ENCODE measurements around the gene C17orf50.
A peak's percentile ranks its signal among the peaks of the same experiment; 100 is the strongest.

C17orf50 gene

DNA sequence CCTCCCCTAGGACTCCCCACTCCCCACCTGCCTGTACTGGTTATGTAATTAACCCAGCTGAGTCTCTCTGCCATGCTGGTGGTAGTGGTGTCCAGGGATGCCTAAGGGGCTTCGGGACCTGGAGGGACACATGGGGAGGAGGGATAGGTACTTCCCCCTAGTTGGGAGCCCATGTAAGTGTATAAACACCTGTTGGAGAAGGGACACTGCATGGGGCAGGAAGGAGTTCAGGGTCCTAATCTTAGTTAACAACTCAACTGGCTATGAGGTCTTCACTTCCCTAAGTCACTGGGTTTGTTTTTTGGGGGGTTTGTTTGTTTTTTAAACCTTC lies 27.9 kb upstream of the C17orf50 start:
- Histone ChIP-seq H3K36me3 (ENCODE audit: control insufficient read depth, insufficient read depth, low read length) (no peaks in the 10 kb centered on the region), H3K27ac (ENCODE audit: insufficient read depth, low read depth, low read length, poor library complexity, severe bottlenecking) (no peak overlapping the region), H3K4me1 (ENCODE audit: control insufficient read depth, insufficient read depth, low read length) (peaks cover 22% of the 10 kb centered on the region), H3K4me3 (ENCODE audit: insufficient read depth, low read depth, low read length) (peak overlapping the region; percentile 71), H3K9me3 (ENCODE audit: control insufficient read depth, low read length) (no peaks in the 10 kb centered on the region), H3K27me3 (ENCODE audit: control insufficient read depth, insufficient read depth, low read length, poor library complexity, severe bottlenecking) (no peaks in the 10 kb centered on the region)
- 53 to 61% methylated on average over 1 of the region's 1 CpG for WGBS, 2 experiments

DNA sequence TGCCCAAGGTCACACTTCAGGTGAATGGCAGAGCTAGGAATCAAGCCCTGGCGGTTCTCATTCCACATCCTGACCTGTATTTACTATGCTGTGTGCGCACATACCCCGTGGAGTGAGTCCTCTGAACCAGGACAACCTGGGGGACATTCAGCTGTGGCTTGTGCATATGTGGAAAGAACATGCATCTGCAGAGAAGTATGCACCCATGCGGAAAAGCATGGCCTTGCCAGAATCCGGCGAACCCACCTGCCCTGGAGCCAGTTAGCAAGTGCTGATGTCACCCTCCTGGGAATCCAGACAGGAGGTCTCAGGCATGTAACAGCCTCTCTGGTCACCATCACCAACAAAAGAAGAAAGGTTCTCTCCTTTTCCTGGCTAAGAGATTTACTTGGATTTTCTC lies 27.3 kb upstream of the C17orf50 start:
- H3K36me3 ChIP-seq (ENCODE audit: control insufficient read depth, insufficient read depth, low read length), result no peaks in the 10 kb centered on the region
- no peak overlapping the region for H3K27ac ChIP-seq (ENCODE audit: insufficient read depth, low read depth, low read length, poor library complexity, severe bottlenecking)
- H3K27me3 ChIP-seq (ENCODE audit: control insufficient read depth, insufficient read depth, low read length, poor library complexity, severe bottlenecking), result no peaks in the 10 kb centered on the region
- 93% methylated on average over 6 of the region's 6 CpGs for WGBS, 2 experiments
- H3K9me3 ChIP-seq (ENCODE audit: control insufficient read depth, low read length), result no peaks in the 10 kb centered on the region
- H3K4me3 ChIP-seq (ENCODE audit: insufficient read depth, low read depth, low read length), result no peak overlapping the region
- peaks cover 18% of the 10 kb centered on the region for H3K4me1 ChIP-seq (ENCODE audit: control insufficient read depth, insufficient read depth, low read length)

DNA sequence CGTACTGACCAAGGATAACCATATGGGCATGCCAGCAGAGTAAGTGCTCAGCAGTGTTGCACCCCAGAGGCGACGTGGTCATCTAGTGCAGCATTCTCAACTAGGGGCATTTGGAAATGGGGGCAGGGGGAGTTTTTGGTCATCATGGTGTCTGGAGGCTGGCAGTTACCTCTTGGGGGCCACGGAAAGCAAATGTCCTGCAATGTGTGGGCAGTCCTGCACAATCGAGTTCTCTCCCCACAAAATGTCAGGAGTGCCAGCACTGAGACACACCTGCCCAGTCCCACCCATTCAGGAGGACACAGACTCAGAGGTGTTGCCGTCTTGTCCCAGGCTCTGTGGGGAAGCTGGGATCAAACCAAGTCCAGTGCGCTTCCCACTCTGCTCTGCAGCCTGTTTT lies 26.3 kb upstream of the C17orf50 start:
- H3K36me3 ChIP-seq (ENCODE audit: control insufficient read depth, insufficient read depth, low read length), result no peaks in the 10 kb centered on the region
- 94 to 96% methylated on average over 7 of the region's 7 CpGs for WGBS, 2 experiments
- H3K9me3 ChIP-seq (ENCODE audit: control insufficient read depth, low read length), result no peaks in the 10 kb centered on the region
- H3K4me3 ChIP-seq (ENCODE audit: insufficient read depth, low read depth, low read length), result no peak overlapping the region
- H3K27ac ChIP-seq (ENCODE audit: insufficient read depth, low read depth, low read length, poor library complexity, severe bottlenecking), result no peak overlapping the region
- H3K27me3 ChIP-seq (ENCODE audit: control insufficient read depth, insufficient read depth, low read length, poor library complexity, severe bottlenecking), result peaks cover under 1% of the 10 kb centered on the region
- peaks cover 14% of the 10 kb centered on the region for H3K4me1 ChIP-seq (ENCODE audit: control insufficient read depth, insufficient read depth, low read length)

DNA sequence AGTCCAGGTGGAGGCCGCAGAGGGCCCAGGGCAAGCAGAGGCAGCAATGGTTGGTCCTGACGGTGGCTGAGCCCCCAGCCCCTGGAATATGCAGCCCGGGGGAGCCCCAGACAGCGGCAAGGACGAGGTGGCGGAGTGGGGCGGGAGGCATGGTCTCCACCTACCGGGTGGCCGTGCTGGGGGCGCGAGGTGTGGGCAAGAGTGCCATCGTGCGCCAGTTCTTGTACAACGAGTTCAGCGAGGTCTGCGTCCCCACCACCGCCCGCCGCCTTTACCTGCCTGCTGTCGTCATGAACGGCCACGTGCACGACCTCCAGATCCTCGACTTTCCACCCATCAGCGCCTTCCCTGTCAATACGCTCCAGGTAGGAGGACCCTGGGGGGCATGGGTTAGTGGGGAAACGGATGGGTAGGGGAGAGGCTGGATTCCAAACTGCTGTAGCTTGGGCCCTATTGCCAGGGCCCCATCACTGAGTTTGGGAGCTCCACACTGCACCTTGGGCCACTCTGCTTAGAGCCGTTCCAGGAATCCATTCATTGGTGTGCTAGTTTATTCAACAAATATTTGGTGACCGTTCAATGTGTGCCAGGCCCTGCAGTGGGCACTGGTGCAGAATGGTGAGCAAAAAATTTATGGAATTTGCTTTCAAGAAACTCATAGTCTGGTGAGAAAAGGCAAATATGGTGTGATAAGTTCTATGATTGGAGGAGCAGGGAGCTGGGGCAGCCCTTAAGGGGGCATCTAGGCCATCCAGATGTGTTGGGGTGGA lies 25.5 kb upstream of the C17orf50 start:
- Histone ChIP-seq H3K27me3 (ENCODE audit: control insufficient read depth, insufficient read depth, low read length, poor library complexity, severe bottlenecking) (peaks cover 9% of the 10 kb centered on the region), H3K36me3 (ENCODE audit: control insufficient read depth, insufficient read depth, low read length) (peaks cover 2% of the 10 kb centered on the region), H3K27ac (ENCODE audit: insufficient read depth, low read depth, low read length, poor library complexity, severe bottlenecking) (no peak overlapping the region), H3K4me1 (ENCODE audit: control insufficient read depth, insufficient read depth, low read length) (peaks cover 10% of the 10 kb centered on the region), H3K9me3 (ENCODE audit: control insufficient read depth, low read length) (no peaks in the 10 kb centered on the region), H3K4me3 (ENCODE audit: insufficient read depth, low read depth, low read length) (no peak overlapping the region)
- WGBS, 2 experiments, result 93% methylated on average over 29 of the region's 29 CpGs

- Histone ChIP-seq H3K27me3 (ENCODE audit: control insufficient read depth, insufficient read depth, low read length, poor library complexity, severe bottlenecking) (peaks cover 19% of the 10 kb centered on the region), H3K27ac (ENCODE audit: insufficient read depth, low read depth, low read length, poor library complexity, severe bottlenecking) (no peak overlapping the region), H3K4me1 (ENCODE audit: control insufficient read depth, insufficient read depth, low read length) (peaks cover 7% of the 10 kb centered on the region), H3K36me3 (ENCODE audit: control insufficient read depth, insufficient read depth, low read length) (peaks cover 2% of the 10 kb centered on the region), H3K9me3 (ENCODE audit: control insufficient read depth, low read length) (no peaks in the 10 kb centered on the region), H3K4me3 (ENCODE audit: insufficient read depth, low read depth, low read length) (no peak overlapping the region)
- 93 to 97% methylated on average over 5 of the region's 5 CpGs for WGBS, 2 experiments
These were observed 24.5 kb upstream of the C17orf50 start for GRCh38 chr17:35736236-35736635.

DNA sequence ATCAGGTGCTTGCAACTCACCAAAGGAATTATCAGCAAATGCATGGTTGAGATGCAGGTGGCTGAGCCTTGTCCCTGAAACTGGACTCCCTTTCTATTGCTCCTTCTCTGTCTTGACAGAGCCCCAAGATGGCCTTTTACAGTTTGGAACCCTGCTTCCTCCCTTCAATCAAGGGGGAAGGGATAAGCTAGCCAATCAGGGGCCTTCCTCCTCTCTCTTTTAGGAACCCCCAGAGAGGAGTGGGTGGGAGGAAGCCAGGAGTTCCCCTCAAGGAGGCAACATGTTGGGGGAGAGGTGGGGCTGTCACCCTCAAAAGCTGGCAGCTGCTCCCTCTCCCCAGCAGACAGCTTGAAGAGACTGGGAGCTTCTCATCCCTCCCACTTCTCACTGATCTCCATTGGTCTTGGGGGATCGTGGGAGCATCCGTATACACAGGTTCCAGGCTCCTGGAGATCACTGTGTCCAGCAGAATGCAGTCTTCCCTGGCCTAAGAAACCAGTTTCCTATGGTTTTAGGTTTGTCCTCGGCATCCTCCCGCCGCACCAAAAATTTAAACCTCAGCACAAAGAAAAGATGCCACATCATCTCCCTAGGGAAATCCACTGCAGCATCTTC lies 22.1 kb upstream of the C17orf50 start:
- WGBS, 2 experiments, result 90 to 93% methylated on average over 5 of the region's 5 CpGs
- H3K27ac ChIP-seq (ENCODE audit: insufficient read depth, low read depth, low read length, poor library complexity, severe bottlenecking), result no peak overlapping the region

GRCh38 chr17:35740216-35740615 lies 20.5 kb upstream of the C17orf50 start:
- 95 to 97% methylated on average over 7 of the region's 7 CpGs for WGBS, 2 experiments
- peaks cover 2% of the 10 kb centered on the region for H3K36me3 ChIP-seq (ENCODE audit: control insufficient read depth, insufficient read depth, low read length)
- H3K27ac ChIP-seq (ENCODE audit: insufficient read depth, low read depth, low read length, poor library complexity, severe bottlenecking), result no peak overlapping the region
- H3K9me3 ChIP-seq (ENCODE audit: control insufficient read depth, low read length), result no peaks in the 10 kb centered on the region
- H3K4me3 ChIP-seq (ENCODE audit: insufficient read depth, low read depth, low read length), result no peak overlapping the region
- peaks cover 7% of the 10 kb centered on the region for H3K4me1 ChIP-seq (ENCODE audit: control insufficient read depth, insufficient read depth, low read length)
- H3K27me3 ChIP-seq (ENCODE audit: control insufficient read depth, insufficient read depth, low read length, poor library complexity, severe bottlenecking), result peaks cover 37% of the 10 kb centered on the region

More for the DNA sequence above, 22.1 kb upstream of the C17orf50 start:
- Histone ChIP-seq H3K36me3 (ENCODE audit: control insufficient read depth, insufficient read depth, low read length) (peaks cover 2% of the 10 kb centered on the region), H3K27me3 (ENCODE audit: control insufficient read depth, insufficient read depth, low read length, poor library complexity, severe bottlenecking) (peaks cover 37% of the 10 kb centered on the region), H3K9me3 (ENCODE audit: control insufficient read depth, low read length) (no peaks in the 10 kb centered on the region), H3K4me3 (ENCODE audit: insufficient read depth, low read depth, low read length) (no peak overlapping the region), H3K4me1 (ENCODE audit: control insufficient read depth, insufficient read depth, low read length) (peaks cover 7% of the 10 kb centered on the region)

DNA sequence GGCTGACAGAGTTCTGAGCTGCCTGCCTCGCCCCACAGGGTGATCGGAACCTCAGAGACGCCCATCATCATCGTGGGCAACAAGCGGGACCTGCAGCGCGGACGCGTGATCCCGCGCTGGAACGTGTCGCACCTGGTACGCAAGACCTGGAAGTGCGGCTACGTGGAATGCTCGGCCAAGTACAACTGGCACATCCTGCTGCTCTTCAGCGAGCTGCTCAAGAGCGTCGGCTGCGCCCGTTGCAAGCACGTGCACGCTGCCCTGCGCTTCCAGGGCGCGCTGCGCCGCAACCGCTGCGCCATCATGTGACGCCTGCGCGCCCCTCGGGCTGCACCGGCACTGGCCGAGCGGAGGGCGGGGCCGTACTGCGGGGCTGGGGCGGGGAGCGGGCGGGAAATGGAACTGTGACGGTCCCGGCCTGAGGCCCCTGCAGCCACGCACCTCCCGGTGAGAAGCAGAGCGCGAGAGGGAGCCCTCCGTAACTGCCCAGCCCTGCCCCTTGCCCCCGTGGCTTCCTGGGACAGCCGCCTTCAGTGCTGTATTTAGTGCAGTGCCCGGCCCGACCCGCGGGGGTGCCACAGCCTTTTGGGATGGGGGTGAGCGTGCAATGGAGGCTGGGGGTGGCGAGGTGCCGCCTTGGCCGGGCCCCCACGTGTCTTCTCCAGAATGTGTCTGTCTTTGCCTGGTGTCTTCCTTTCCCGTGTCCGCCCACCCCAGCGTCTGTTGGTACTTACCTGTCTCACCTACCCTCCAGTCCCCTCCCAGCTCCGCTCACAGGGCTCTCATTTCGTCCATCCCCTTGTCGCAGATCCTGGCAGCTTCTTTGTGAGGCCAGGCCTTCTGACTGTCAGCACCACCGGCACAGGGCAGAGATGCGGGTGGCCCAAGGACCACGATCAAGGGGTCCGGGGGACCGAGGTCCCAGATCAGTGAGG lies 19.4 kb upstream of the C17orf50 start:
- Histone ChIP-seq H3K4me3 (ENCODE audit: insufficient read depth, low read depth, low read length) (no peak overlapping the region), H3K36me3 (ENCODE audit: control insufficient read depth, insufficient read depth, low read length) (peaks cover 2% of the 10 kb centered on the region), H3K9me3 (ENCODE audit: control insufficient read depth, low read length) (no peaks in the 10 kb centered on the region), H3K27ac (ENCODE audit: insufficient read depth, low read depth, low read length, poor library complexity, severe bottlenecking) (no peak overlapping the region), H3K4me1 (ENCODE audit: control insufficient read depth, insufficient read depth, low read length) (peaks cover 7% of the 10 kb centered on the region), H3K27me3 (ENCODE audit: control insufficient read depth, insufficient read depth, low read length, poor library complexity, severe bottlenecking) (peaks cover 37% of the 10 kb centered on the region)
- WGBS, 2 experiments, result 31% methylated on average over 73 of the region's 73 CpGs

DNA sequence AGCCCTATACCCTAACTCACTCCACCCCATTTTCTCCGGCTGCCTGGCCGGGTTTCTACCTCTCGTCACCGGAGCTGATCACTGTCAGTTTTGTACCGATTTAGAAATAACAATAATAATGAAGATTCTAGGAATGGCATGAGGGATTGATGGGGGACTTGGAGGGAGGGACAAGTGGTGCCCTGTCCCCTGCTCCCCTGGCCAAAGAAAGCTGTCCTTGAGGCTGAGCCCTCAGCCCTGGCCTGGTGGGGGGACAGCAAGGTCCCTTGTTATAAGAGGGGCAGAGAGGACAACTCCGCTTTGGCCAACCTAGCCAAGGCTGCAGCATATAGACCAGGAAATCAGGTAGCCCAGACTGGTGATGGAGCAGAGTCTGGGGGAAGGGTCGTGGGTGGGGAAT lies 18.2 kb upstream of the C17orf50 start:
- H3K9me3 ChIP-seq (ENCODE audit: control insufficient read depth, low read length), result no peaks in the 10 kb centered on the region
- H3K36me3 ChIP-seq (ENCODE audit: control insufficient read depth, insufficient read depth, low read length), result peaks cover 2% of the 10 kb centered on the region
- peaks cover 7% of the 10 kb centered on the region for H3K4me1 ChIP-seq (ENCODE audit: control insufficient read depth, insufficient read depth, low read length)
- H3K4me3 ChIP-seq (ENCODE audit: insufficient read depth, low read depth, low read length), result no peak overlapping the region
- peaks cover 37% of the 10 kb centered on the region for H3K27me3 ChIP-seq (ENCODE audit: control insufficient read depth, insufficient read depth, low read length, poor library complexity, severe bottlenecking)
- no peak overlapping the region for H3K27ac ChIP-seq (ENCODE audit: insufficient read depth, low read depth, low read length, poor library complexity, severe bottlenecking)
- 81 to 82% methylated on average over 7 of the region's 7 CpGs for WGBS, 2 experiments

GRCh38 chr17:35742896-35743477 lies 17.7 kb upstream of the C17orf50 start:
- H3K4me3 ChIP-seq (ENCODE audit: insufficient read depth, low read depth, low read length), result no peak overlapping the region
- no peaks in the 10 kb centered on the region for H3K9me3 ChIP-seq (ENCODE audit: control insufficient read depth, low read length)
- H3K27me3 ChIP-seq (ENCODE audit: control insufficient read depth, insufficient read depth, low read length, poor library complexity, severe bottlenecking), result peaks cover 37% of the 10 kb centered on the region
- 79% methylated on average over 7 of the region's 7 CpGs for WGBS, 2 experiments
- H3K27ac ChIP-seq (ENCODE audit: insufficient read depth, low read depth, low read length, poor library complexity, severe bottlenecking), result no peak overlapping the region
- peaks cover 7% of the 10 kb centered on the region for H3K4me1 ChIP-seq (ENCODE audit: control insufficient read depth, insufficient read depth, low read length)
- H3K36me3 ChIP-seq (ENCODE audit: control insufficient read depth, insufficient read depth, low read length), result peaks cover 2% of the 10 kb centered on the region
